ENCODE data around the gene TSEN2. TPM values are rescaled to one million over a fixed set of nuclear protein-coding genes. Genes with fewer than 3 reads are reported as not detected.
A peak's percentile ranks its signal among the peaks of the same experiment; 100 is the strongest.

TSEN2 gene
- total RNA-seq, 1 donor from 2014 or later: 11.5 TPM

GRCh38 chr3:12559520-12559919, 75.2 kb downstream of the TSEN2 start:
- DNase-seq (ENCODE audit: extremely low spot score, unreplicated experiment): no peak
- Mint-ChIP-seq H3K27me3 (ENCODE audit: unreplicated experiment) (no peaks in the 10 kb centered on the region), H3K9me3 (ENCODE audit: unreplicated experiment) (no peaks in the 10 kb centered on the region), H3K27ac (ENCODE audit: unreplicated experiment) (no peak overlapping the region), H3K4me3 (ENCODE audit: unreplicated experiment) (no peak overlapping the region), H3K36me3 (ENCODE audit: unreplicated experiment) (no peaks in the 10 kb centered on the region), H3K4me1 (ENCODE audit: unreplicated experiment) (peaks cover 50% of the 10 kb centered on the region)
- no peak for TF ChIP-seq CTCF (IDR thresholded peaks at IDR 0.05)

- Mint-ChIP-seq H3K36me3 (ENCODE audit: unreplicated experiment) (peaks cover 2% of the 10 kb centered on the region), H3K9me3 (ENCODE audit: unreplicated experiment) (no peaks in the 10 kb centered on the region), H3K4me3 (ENCODE audit: unreplicated experiment) (no peak overlapping the region), H3K27me3 (ENCODE audit: unreplicated experiment) (no peaks in the 10 kb centered on the region), H3K27ac (ENCODE audit: unreplicated experiment) (peak overlapping the region; percentile 40), H3K4me1 (ENCODE audit: unreplicated experiment) (peaks cover 52% of the 10 kb centered on the region)
- no peak for DNase-seq (ENCODE audit: extremely low spot score, unreplicated experiment)
- TF ChIP-seq CTCF (IDR thresholded peaks at IDR 0.05): no peak
Observed at GRCh38 chr3:12560505-12561190, 76.4 kb downstream of the TSEN2 start.

GRCh38 chr3:12561397-12561796, 77.1 kb downstream of the TSEN2 start:
- DNase-seq (ENCODE audit: extremely low spot score, unreplicated experiment): no peak
- peaks cover 46% of the 10 kb centered on the region for H3K4me1 Mint-ChIP-seq (ENCODE audit: unreplicated experiment)
- no peaks in the 10 kb centered on the region for H3K9me3 Mint-ChIP-seq (ENCODE audit: unreplicated experiment)
- no peak overlapping the region for H3K27ac Mint-ChIP-seq (ENCODE audit: unreplicated experiment)
- peaks cover 6% of the 10 kb centered on the region for H3K36me3 Mint-ChIP-seq (ENCODE audit: unreplicated experiment)
- no peak overlapping the region for H3K4me3 Mint-ChIP-seq (ENCODE audit: unreplicated experiment)
- no peak for TF ChIP-seq CTCF (IDR thresholded peaks at IDR 0.05)
- H3K27me3 Mint-ChIP-seq (ENCODE audit: unreplicated experiment): no peaks in the 10 kb centered on the region

- Mint-ChIP-seq H3K27me3 (ENCODE audit: unreplicated experiment) (no peaks in the 10 kb centered on the region), H3K4me3 (ENCODE audit: unreplicated experiment) (no peak overlapping the region), H3K27ac (ENCODE audit: unreplicated experiment) (peak overlapping the region; percentile 60), H3K9me3 (ENCODE audit: unreplicated experiment) (no peaks in the 10 kb centered on the region), H3K36me3 (ENCODE audit: unreplicated experiment) (peaks cover 10% of the 10 kb centered on the region), H3K4me1 (ENCODE audit: unreplicated experiment) (peaks cover 46% of the 10 kb centered on the region)
- no peak for TF ChIP-seq CTCF (IDR thresholded peaks at IDR 0.05)
- DNase-seq (ENCODE audit: extremely low spot score, unreplicated experiment): no peak
Observed at GRCh38 chr3:12562451-12562850, 78.2 kb downstream of the TSEN2 start.

GRCh38 chr3:12566976-12567375, 82.7 kb downstream of the TSEN2 start:
- Mint-ChIP-seq H3K27me3 (ENCODE audit: unreplicated experiment) (no peaks in the 10 kb centered on the region), H3K4me1 (ENCODE audit: unreplicated experiment) (peaks cover 22% of the 10 kb centered on the region), H3K27ac (ENCODE audit: unreplicated experiment) (no peak overlapping the region), H3K36me3 (ENCODE audit: unreplicated experiment) (peaks cover 41% of the 10 kb centered on the region), H3K4me3 (ENCODE audit: unreplicated experiment) (no peak overlapping the region), H3K9me3 (ENCODE audit: unreplicated experiment) (no peaks in the 10 kb centered on the region)
- no peak for TF ChIP-seq CTCF (IDR thresholded peaks at IDR 0.05)
- DNase-seq (ENCODE audit: extremely low spot score, unreplicated experiment): no peak

Data from osteocyte (in vitro differentiated cells).